Suprapubic skin (tissue), 4 donors: Measurements from ENCODE around the gene SPRR5. TPM values are rescaled to one million over a fixed set of nuclear protein-coding genes. Genes with fewer than 3 reads are reported as not detected.

Experiments
- DNase-seq, 2 donors: peaks; one replicate each; pipeline ENCODE4 v3.0.0-alpha.2; 2019; ENCODE audit warnings: low spot score in 2 of 2
- H3K27ac ChIP-seq: fragments of 200-600 bp; sonication (generic); one replicate; pipeline ENCODE4 v1.5.1; 2019
- H3K27me3 ChIP-seq: fragments of 200-600 bp; sonication (generic); one replicate; pipeline ENCODE4 v1.5.1; 2019
- H3K36me3 ChIP-seq: fragments of 200-600 bp; sonication (generic); one replicate; pipeline ENCODE4 v1.5.1; 2019
- H3K4me1 ChIP-seq: fragments of 200-600 bp; sonication (generic); one replicate; pipeline ENCODE4 v1.5.1; 2019
- H3K4me3 ChIP-seq: fragments of 200-600 bp; sonication (generic); one replicate; pipeline ENCODE4 v1.5.1; 2019; ENCODE audit warnings: mild to moderate bottlenecking
- H3K9me3 ChIP-seq: fragments of 200-600 bp; sonication (generic); one replicate; pipeline ENCODE4 v1.5.1; 2019
- EP300 ChIP-seq: sonication (generic); formaldehyde crosslinking; IDR thresholded peaks from one replicate; pipeline ENCODE4 v1.6.1; 2017; ENCODE audit warnings: antibody characterized with exemption
- POLR2A ChIP-seq, 2 donors: fragments of 450-650 bp; IDR thresholded peaks; one replicate each; pipeline ENCODE4 v1.6.1; 2017; ENCODE audit warnings: antibody characterized with exemption in 2 of 2, mild to moderate bottlenecking in 2 of 2, moderate library complexity in 2 of 2
- POLR2AphosphoS5 ChIP-seq, 3 donors: sonication (generic); formaldehyde crosslinking; IDR thresholded peaks; one replicate each; pipeline ENCODE4 v1.6.1; 2017; ENCODE audit warnings: antibody characterized with exemption in 3 of 3
- WGBS: methylation state at CpG from one replicate; pipeline ENCODE4 v1.1.5; 2018; 5-methylcytosine and 5-hydroxymethylcytosine counted together
- total RNA-seq, 4 donors: library from RNA; depleted of rRNA; stranded (reverse); fragments of >200 nt; gene quantifications; one replicate each; pipeline ENCODE4 v1.1.0, GENCODE V29; 2016
- TF ChIP-seq, protein P1 (sequence below), 2 donors: fragments of 200-600 bp in 1 of 2; fragments of 450-650 bp in 1 of 2; sonication (generic) in 1 of 2; IDR thresholded peaks; one replicate each; pipeline ENCODE4 v1.5.1; 2016 to 2019; ENCODE audit warnings: antibody characterized with exemption in 2 of 2, mild to moderate bottlenecking in 1 of 2, moderate library complexity in 1 of 2

The SPRR5 gene
- total RNA-seq, 4 donors from 2014 or later: 10.7 to 42.8 (median 18.2) TPM

DNA sequence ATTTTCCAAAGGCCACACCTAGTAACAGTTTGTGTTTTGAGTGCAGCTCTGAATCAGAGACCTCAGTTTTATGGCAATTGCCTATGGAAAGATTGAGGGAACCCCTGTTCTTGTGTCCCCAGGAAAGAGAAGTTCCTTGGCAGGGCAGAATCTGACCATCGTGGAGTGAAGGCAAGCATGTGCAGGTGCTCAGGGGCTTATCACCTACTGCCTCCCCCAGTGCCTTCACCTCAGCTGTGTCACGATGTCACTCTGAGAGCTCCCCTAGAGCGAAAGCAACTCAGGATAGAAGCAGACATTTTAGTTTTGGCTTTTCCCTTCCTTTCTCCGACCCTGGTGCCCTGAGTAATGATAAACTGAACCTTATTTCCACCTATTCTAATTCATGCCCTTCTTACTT, 35.1 kb downstream of the SPRR5 start:
- no peak for DNase-seq
- 89% methylated on average over 4 of the region's 4 CpGs for WGBS
- Histone ChIP-seq H3K4me1 (peaks cover 10% of the 10 kb centered on the region), H3K36me3 (no peaks in the 10 kb centered on the region), H3K27ac (peak overlapping the region; percentile 51), H3K9me3 (no peaks in the 10 kb centered on the region), H3K27me3 (peaks cover 4% of the 10 kb centered on the region), H3K4me3 (no peak overlapping the region)
- TF ChIP-seq POLR2A (IDR thresholded peaks at IDR 0.05): no peak
- no peak for TF ChIP-seq EP300
- TF ChIP-seq, protein P1, sequence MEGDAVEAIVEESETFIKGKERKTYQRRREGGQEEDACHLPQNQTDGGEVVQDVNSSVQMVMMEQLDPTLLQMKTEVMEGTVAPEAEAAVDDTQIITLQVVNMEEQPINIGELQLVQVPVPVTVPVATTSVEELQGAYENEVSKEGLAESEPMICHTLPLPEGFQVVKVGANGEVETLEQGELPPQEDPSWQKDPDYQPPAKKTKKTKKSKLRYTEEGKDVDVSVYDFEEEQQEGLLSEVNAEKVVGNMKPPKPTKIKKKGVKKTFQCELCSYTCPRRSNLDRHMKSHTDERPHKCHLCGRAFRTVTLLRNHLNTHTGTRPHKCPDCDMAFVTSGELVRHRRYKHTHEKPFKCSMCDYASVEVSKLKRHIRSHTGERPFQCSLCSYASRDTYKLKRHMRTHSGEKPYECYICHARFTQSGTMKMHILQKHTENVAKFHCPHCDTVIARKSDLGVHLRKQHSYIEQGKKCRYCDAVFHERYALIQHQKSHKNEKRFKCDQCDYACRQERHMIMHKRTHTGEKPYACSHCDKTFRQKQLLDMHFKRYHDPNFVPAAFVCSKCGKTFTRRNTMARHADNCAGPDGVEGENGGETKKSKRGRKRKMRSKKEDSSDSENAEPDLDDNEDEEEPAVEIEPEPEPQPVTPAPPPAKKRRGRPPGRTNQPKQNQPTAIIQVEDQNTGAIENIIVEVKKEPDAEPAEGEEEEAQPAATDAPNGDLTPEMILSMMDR (IDR thresholded peaks at IDR 0.05): no peak
- no peak for TF ChIP-seq POLR2AphosphoS5 (IDR thresholded peaks at IDR 0.05)

DNA sequence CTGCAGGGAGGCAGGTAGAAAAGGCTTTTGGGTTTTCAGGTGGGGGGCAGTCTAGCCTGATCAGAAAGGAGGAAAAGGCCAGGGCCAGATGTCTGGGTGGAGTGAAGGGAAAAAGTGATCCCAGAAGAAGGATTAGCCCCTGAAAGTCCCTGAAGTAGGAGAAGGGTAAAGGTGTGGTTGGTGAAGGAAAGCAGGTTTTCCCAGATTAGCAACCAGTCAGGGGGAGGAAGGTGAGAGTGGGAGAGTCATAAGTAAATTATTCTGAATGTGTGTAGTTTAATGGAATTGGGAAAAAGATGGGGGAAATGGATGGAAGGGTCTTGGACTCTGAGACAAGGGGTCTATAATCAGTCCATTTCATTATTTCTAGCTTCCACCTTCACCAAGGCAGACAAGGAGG, 36.2 kb downstream of the SPRR5 start:
- Histone ChIP-seq H3K27me3 (peaks cover 4% of the 10 kb centered on the region), H3K4me3 (no peak overlapping the region), H3K36me3 (no peaks in the 10 kb centered on the region), H3K27ac (no peak overlapping the region), H3K4me1 (peaks cover 10% of the 10 kb centered on the region), H3K9me3 (no peaks in the 10 kb centered on the region)
- TF ChIP-seq, protein P1 (IDR thresholded peaks at IDR 0.05): no peak
- TF ChIP-seq EP300 (no peak), POLR2A (IDR thresholded peaks at IDR 0.05) (no peak), POLR2AphosphoS5 (IDR thresholded peaks at IDR 0.05) (no peak)
- no peak for DNase-seq

DNA sequence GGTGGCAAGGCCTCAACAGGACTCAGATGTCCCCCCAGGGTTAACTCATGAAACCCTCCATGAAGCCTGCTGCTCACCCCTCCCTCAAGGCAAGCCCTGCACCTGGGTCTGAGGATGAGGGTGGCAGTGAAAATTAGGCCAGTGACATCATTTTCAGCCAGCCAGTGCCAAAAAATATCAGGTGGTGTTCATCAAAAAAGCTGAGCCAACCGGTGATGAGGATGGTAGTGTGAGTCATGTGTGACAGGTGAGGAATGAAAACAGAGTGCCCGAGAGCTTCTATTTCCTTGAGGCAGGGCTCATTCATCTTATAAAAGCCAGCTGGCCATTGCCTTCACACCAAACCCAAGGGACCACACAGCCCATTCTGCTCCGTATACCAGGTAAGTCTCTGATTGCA, 36.7 kb downstream of the SPRR5 start, which contains the start of gene SPRR1A:
Gene SPRR1A (plus strand): TSS at position 339 of the 400 bp plus-strand sequence. CDS start 1,150 bp downstream, outside the sequence.
- Histone ChIP-seq H3K9me3 (no peaks in the 10 kb centered on the region), H3K4me1 (peaks cover 10% of the 10 kb centered on the region), H3K27me3 (peaks cover 4% of the 10 kb centered on the region), H3K36me3 (no peaks in the 10 kb centered on the region), H3K27ac (no peak within 1 kb of the TSS), H3K4me3 (no peak within 1 kb of the TSS)
- TF ChIP-seq, protein P1 (IDR thresholded peaks at IDR 0.05): no peak
- TF ChIP-seq POLR2AphosphoS5 (IDR thresholded peaks at IDR 0.05) (no peak), POLR2A (IDR thresholded peaks at IDR 0.05) (no peak), EP300 (no peak)
- DNase-seq: no peak
- WGBS: 59% methylated on average over 3 of the region's 3 CpGs

DNA sequence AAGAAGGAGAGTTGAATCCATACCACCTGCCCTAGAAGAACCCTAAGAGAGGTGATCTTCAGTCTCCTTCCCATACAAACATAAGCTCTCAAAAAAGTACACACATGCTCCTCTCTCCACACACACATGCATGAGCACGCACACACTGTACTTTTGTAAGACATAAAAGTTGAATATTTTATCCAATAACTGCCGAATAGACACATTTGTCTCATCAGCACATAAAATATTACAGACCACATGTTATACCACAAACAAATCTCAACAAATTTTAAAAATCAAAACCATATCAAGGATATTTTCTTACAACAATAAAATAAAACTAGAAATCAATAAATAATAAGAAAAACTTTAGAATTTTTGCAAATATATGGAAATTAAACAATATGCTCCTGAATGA, 39.6 kb downstream of the SPRR5 start:
- Histone ChIP-seq H3K4me3 (no peak overlapping the region), H3K4me1 (peaks cover 10% of the 10 kb centered on the region), H3K9me3 (no peaks in the 10 kb centered on the region), H3K27ac (no peak overlapping the region), H3K27me3 (no peaks in the 10 kb centered on the region), H3K36me3 (no peaks in the 10 kb centered on the region)
- no peak for TF ChIP-seq POLR2AphosphoS5 (IDR thresholded peaks at IDR 0.05)
- TF ChIP-seq, protein P1 (IDR thresholded peaks at IDR 0.05): no peak
- no peak for TF ChIP-seq EP300
- DNase-seq: no peak
- WGBS: 70% methylated on average over 2 of the region's 2 CpGs

DNA sequence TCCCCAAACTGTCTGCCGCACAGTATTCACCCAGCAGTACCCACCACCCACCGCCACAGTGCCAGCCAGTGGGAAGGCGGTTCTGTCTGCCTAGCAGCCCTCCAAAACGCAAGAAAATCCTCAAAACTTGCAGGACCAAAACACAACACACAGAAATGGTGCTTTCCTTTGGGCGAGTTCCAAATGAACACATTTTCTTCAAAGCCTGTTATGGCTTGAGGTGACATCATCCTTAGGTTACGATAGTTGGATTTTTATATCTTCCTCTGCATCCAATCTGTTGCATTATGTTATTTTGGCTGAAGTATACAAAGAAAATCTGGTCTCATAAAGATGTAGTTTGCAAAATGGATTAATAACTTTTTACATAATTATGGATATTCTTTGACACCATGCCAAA, 46.2 kb downstream of the SPRR5 start:
- H3K27me3 ChIP-seq: no peaks in the 10 kb centered on the region
- no peaks in the 10 kb centered on the region for H3K9me3 ChIP-seq
- H3K4me1 ChIP-seq: no peaks in the 10 kb centered on the region
- no peak overlapping the region for H3K4me3 ChIP-seq
- no peak overlapping the region for H3K27ac ChIP-seq
- no peaks in the 10 kb centered on the region for H3K36me3 ChIP-seq
- DNase-seq: no peak
- 56% methylated on average over 6 of the region's 6 CpGs for WGBS
- TF ChIP-seq POLR2AphosphoS5 (IDR thresholded peaks at IDR 0.05) (no peak), POLR2A (IDR thresholded peaks at IDR 0.05) (no peak), EP300 (no peak)
- TF ChIP-seq, protein P1 (IDR thresholded peaks at IDR 0.05): no peak
